ENCODE data around the gene ASPHD2.
"Not testable (repeated sequence)": the region's sequence is repeated elsewhere in the genome, so short reads cannot be mapped to it uniquely, and the experiment has no call there.

ASPHD2 gene

GRCh38 chr22:26433805-26434204 is 4.7 kb downstream of the ASPHD2 start:
- no peak for TF ChIP-seq CTBP1 (IDR thresholded peaks at IDR 0.05; ENCODE audit: borderline replicate concordance)
- TF ChIP-seq PKNOX1 (IDR thresholded peaks at IDR 0.05): no peak
- no peak for TF ChIP-seq HDGF (IDR thresholded peaks at IDR 0.05; ENCODE audit: borderline replicate concordance)
- TF ChIP-seq ARNT (IDR thresholded peaks at IDR 0.05): no peak
- TF ChIP-seq NFRKB (IDR thresholded peaks at IDR 0.05): no peak
- TF ChIP-seq BHLHE40 (IDR thresholded peaks at IDR 0.05; ENCODE audit: borderline replicate concordance): no peak
- ChIA-PET CTCF (interaction anchor here (1.0 kb wide), 1 partner anchor 68 kb away, joined by 4 read pairs; no protein-coding TSS in a partner anchor), POLR2A (no interaction called here)
- DNase-seq (ENCODE audit: extremely low spot score): no peak

- no peak for DNase-seq (ENCODE audit: extremely low spot score)
- no peak for TF ChIP-seq FOXM1 (IDR thresholded peaks at IDR 0.05; ENCODE audit: borderline replicate concordance)
- TF ChIP-seq BHLHE40 (IDR thresholded peaks at IDR 0.05; ENCODE audit: borderline replicate concordance): no peak
- no peak for TF ChIP-seq FOXK2 (IDR thresholded peaks at IDR 0.05)
- TF ChIP-seq ARNT (IDR thresholded peaks at IDR 0.05): no peak
- no peak for TF ChIP-seq PKNOX1 (IDR thresholded peaks at IDR 0.05)
- TF ChIP-seq HDGF (IDR thresholded peaks at IDR 0.05; ENCODE audit: borderline replicate concordance): no peak
- TF ChIP-seq ELF4 (IDR thresholded peaks at IDR 0.05): no peak
- no peak for TF ChIP-seq FOXA1 (IDR thresholded peaks at IDR 0.05)
- no peak for TF ChIP-seq ZNF384 (IDR thresholded peaks at IDR 0.05)
- TF ChIP-seq LEF1 (IDR thresholded peaks at IDR 0.05; ENCODE audit: borderline replicate concordance): no peak
- ChIA-PET CTCF (no interaction called here), POLR2A (interaction anchor here (0.6 kb wide), 1 partner anchor 36 kb away, joined by 3 read pairs; no protein-coding TSS in a partner anchor)
These were observed 6.5 kb downstream of the ASPHD2 start for GRCh38 chr22:26435327-26436093.

- ChIA-PET CTCF (no interaction called here), POLR2A (no interaction called here)
- TF ChIP-seq PKNOX1 (IDR thresholded peaks at IDR 0.05) (no peak), FOXK2 (IDR thresholded peaks at IDR 0.05) (no peak), ARNT (IDR thresholded peaks at IDR 0.05) (no peak), NFRKB (IDR thresholded peaks at IDR 0.05) (no peak), LEF1 (IDR thresholded peaks at IDR 0.05; ENCODE audit: borderline replicate concordance) (no peak), FOXA1 (IDR thresholded peaks at IDR 0.05) (no peak), SUZ12 (IDR thresholded peaks at IDR 0.05) (no peak), BHLHE40 (IDR thresholded peaks at IDR 0.05; ENCODE audit: borderline replicate concordance) (no peak), ZNF384 (IDR thresholded peaks at IDR 0.05) (no peak), CTBP1 (IDR thresholded peaks at IDR 0.05; ENCODE audit: borderline replicate concordance) (no peak)
- DNase-seq (ENCODE audit: extremely low spot score): no peak
These were observed 7.9 kb downstream of the ASPHD2 start for GRCh38 chr22:26436903-26437515.

- POLR2A ChIA-PET: no interaction called here
- TF ChIP-seq TARDBP (IDR thresholded peaks at IDR 0.05) (no peak), ZNF384 (IDR thresholded peaks at IDR 0.05) (no peak), CTBP1 (IDR thresholded peaks at IDR 0.05; ENCODE audit: borderline replicate concordance) (no peak), ELF4 (IDR thresholded peaks at IDR 0.05) (no peak), SP1 (IDR thresholded peaks at IDR 0.05) (no peak), FOXA1 (IDR thresholded peaks at IDR 0.05) (no peak), FOXK2 (IDR thresholded peaks at IDR 0.05) (no peak), NFRKB (IDR thresholded peaks at IDR 0.05) (no peak), PKNOX1 (IDR thresholded peaks at IDR 0.05) (no peak), BHLHE40 (IDR thresholded peaks at IDR 0.05; ENCODE audit: borderline replicate concordance) (no peak), HDGF (IDR thresholded peaks at IDR 0.05; ENCODE audit: borderline replicate concordance) (no peak), LEF1 (IDR thresholded peaks at IDR 0.05; ENCODE audit: borderline replicate concordance) (no peak)
- no peak for DNase-seq (ENCODE audit: extremely low spot score)
- CTCF ChIA-PET: no interaction called here
These were observed 8.8 kb downstream of the ASPHD2 start for GRCh38 chr22:26437694-26438392.

GRCh38 chr22:26438776-26439175 is 9.7 kb downstream of the ASPHD2 start:
- CTCF ChIA-PET; DNase-seq (ENCODE audit: extremely low spot score); POLR2A ChIA-PET: not testable (repeated sequence)

GRCh38 chr22:26439559-26439958 is 10.5 kb downstream of the ASPHD2 start:
- DNase-seq (ENCODE audit: extremely low spot score): no peak
- ChIA-PET CTCF (no interaction called here), POLR2A (no interaction called here)
- TF ChIP-seq FOXM1 (IDR thresholded peaks at IDR 0.05; ENCODE audit: borderline replicate concordance) (no peak), TARDBP (IDR thresholded peaks at IDR 0.05) (no peak)
